HEK293T (cell line): ENCODE data around the gene INO80.

ENCODE experiments used
- BHLHE40 ChIP-seq: fragments of 450-650 bp; IDR thresholded peaks from 2 replicates; pipeline ENCODE4 v1.6.1; 2016; ENCODE audit warnings: mild to moderate bottlenecking, moderate library complexity, borderline replicate concordance
- FOXK2 ChIP-seq: fragments of 450-650 bp; IDR thresholded peaks from 2 replicates; pipeline ENCODE4 v1.6.1; 2016; ENCODE audit warnings: mild to moderate bottlenecking
- LEF1 ChIP-seq: fragments of 450-650 bp; IDR thresholded peaks from 2 replicates; pipeline ENCODE4 v1.6.1; 2017; ENCODE audit warnings: mild to moderate bottlenecking, borderline replicate concordance
- NFRKB ChIP-seq: fragments of 450-650 bp; IDR thresholded peaks from 2 replicates; pipeline ENCODE4 v1.6.1; 2016; ENCODE audit warnings: mild to moderate bottlenecking, moderate library complexity
- SP1 ChIP-seq: fragments of 450-650 bp; IDR thresholded peaks from 2 replicates; pipeline ENCODE4 v1.6.1; 2017
- SUZ12 ChIP-seq: fragments of 450-650 bp; IDR thresholded peaks from 2 replicates; pipeline ENCODE4 v1.6.1; 2016; ENCODE audit warnings: mild to moderate bottlenecking
- ZNF384 ChIP-seq: fragments of 450-650 bp; IDR thresholded peaks from 2 replicates; pipeline ENCODE4 v1.6.1; 2016

DNA sequence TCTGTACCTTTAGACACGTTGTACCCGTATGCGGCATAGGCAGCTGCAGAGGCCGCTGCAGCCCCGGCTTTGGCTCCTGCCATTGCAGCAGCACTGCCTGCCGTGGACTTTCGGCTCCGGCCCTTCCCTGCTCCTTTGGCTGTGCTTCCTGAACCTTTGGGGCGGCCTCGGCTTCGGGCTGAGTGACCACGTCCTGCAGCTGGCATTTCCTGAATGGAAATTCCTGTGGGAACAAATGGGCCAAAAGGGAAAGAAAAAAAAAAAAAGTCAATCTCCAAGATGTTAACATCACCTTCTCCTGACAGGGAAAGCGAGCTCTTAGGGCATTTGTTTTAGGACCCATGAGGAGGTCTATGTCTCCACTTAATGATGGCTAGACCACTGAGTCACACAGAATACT lies 133.2 kb downstream of the INO80 start:
- no peak for TF ChIP-seq FOXK2
- no peak for TF ChIP-seq SP1
- TF ChIP-seq SUZ12 = no peak
- TF ChIP-seq LEF1 = no peak
- no peak for TF ChIP-seq ZNF384
- no peak for TF ChIP-seq BHLHE40
- no peak for TF ChIP-seq NFRKB
